Measurements from ENCODE around the gene MCU. TPM values are rescaled to one million over a fixed set of nuclear protein-coding genes. Genes with fewer than 3 reads are reported as not detected.

MCU gene
- total RNA-seq, 1 donor from 2014 or later, result 20.3 TPM

DNA sequence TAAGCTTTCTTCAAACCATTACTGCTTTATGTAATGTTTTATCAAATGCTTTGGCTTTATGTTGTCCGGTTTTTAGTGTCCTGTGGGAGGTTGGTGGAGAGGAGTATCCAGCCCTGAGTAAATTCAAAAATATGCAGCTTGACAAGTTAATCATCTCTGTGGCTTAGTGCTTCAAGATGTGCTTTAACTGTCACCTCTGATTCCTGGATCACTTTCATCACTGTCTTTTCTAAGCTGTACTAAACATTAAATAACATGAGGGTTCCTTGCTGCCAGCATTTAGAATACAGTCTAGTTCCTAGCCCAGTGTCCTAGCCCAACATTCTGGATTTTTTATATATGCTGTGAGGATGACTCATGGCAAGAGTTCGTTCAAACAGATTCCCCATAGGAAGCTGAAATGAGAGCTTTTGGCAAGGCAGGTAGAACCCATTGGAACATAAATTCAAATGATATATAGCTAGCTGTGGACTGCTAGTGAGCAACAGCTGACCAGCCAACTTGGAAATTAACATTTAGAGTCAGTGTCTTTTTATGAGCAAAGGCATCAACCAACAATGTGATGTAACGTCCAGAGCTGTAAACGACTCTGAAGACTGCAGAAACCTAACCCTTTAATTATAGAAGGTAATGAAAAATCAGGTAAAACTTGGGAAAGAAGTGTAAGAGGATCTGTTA is 120.9 kb downstream of the MCU start:
- Histone ChIP-seq H3K36me3 (no peaks in the 10 kb centered on the region), H3K27ac (replicated peaks) (no peak overlapping the region), H3K4me1 (peaks cover 13% of the 10 kb centered on the region), H3K27me3 (ENCODE audit: low read depth) (no peaks in the 10 kb centered on the region), H3K9me3 (replicated peaks) (no peaks in the 10 kb centered on the region), H3K4me3 (no peak overlapping the region)
- intact Hi-C loops (cut with micrococcal nuclease), result no loop called here
- TF ChIP-seq, protein P1, sequence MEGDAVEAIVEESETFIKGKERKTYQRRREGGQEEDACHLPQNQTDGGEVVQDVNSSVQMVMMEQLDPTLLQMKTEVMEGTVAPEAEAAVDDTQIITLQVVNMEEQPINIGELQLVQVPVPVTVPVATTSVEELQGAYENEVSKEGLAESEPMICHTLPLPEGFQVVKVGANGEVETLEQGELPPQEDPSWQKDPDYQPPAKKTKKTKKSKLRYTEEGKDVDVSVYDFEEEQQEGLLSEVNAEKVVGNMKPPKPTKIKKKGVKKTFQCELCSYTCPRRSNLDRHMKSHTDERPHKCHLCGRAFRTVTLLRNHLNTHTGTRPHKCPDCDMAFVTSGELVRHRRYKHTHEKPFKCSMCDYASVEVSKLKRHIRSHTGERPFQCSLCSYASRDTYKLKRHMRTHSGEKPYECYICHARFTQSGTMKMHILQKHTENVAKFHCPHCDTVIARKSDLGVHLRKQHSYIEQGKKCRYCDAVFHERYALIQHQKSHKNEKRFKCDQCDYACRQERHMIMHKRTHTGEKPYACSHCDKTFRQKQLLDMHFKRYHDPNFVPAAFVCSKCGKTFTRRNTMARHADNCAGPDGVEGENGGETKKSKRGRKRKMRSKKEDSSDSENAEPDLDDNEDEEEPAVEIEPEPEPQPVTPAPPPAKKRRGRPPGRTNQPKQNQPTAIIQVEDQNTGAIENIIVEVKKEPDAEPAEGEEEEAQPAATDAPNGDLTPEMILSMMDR (IDR thresholded peaks at IDR 0.05; ENCODE audit: borderline replicate concordance), result no peak
- no peak for DNase-seq

DNA sequence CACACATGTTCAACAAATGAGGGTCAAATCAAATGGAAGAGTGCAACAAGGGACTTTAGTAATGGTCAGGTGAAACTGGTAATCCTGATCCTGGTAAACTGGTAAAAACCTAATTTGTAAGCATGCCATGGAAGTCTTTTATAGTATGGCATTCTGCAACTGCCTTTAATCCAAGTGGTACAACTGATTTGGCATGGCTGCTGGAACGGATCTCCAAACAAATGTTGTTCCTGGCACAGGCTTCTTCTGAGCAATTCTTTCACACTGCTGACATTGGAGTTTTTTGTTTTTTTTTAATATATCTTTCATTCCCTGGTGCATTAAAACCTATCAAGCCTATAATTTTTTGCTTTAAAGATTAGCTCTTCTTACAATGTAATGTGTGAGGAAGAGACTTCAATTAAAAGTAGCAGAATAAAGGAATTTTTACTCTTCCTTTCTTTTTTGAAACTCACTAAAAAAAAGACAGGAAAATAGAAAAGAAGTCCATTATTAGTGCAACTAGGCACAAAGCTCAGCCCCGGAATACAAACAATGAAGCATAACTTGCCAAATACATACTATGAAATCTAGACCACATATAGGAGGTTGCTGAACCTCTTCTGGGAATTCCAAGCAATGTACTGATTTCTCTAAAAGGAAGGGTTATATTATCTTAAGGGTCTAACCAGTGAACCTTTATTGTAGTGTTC is 122.3 kb downstream of the MCU start:
- no peak for DNase-seq
- H3K27ac ChIP-seq (replicated peaks), result no peak overlapping the region

DNA sequence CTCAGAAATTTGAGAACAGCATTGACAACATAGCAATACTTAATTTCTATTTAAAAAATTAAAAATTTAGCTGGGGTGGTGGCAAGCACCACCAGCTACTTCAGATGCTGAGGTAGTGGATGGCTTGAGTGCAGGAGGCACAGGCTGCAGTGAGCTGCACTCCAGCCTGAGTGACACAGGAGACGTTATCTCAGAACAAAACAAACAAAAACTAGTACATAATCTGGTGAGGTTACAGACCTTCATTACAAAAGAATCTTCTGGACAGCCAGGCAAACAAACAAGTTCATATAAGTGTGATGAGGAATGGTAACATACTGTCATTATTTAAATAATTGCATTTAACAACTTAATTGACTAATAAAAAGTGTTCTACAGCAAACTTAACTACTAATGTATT is 124.6 kb downstream of the MCU start:
- Histone ChIP-seq H3K36me3 (no peaks in the 10 kb centered on the region), H3K4me3 (no peak overlapping the region), H3K27ac (replicated peaks) (no peak overlapping the region), H3K27me3 (ENCODE audit: low read depth) (no peaks in the 10 kb centered on the region), H3K4me1 (peaks cover 13% of the 10 kb centered on the region), H3K9me3 (replicated peaks) (no peaks in the 10 kb centered on the region)
- intact Hi-C loops (cut with micrococcal nuclease), result no loop called here
- TF ChIP-seq, protein P1 (IDR thresholded peaks at IDR 0.05; ENCODE audit: borderline replicate concordance), result no peak
- DNase-seq, result no peak

More for the DNA sequence above, 122.3 kb downstream of the MCU start:
- Histone ChIP-seq H3K9me3 (replicated peaks) (no peaks in the 10 kb centered on the region), H3K4me1 (peaks cover 13% of the 10 kb centered on the region), H3K4me3 (no peak overlapping the region), H3K27me3 (ENCODE audit: low read depth) (no peaks in the 10 kb centered on the region), H3K36me3 (no peaks in the 10 kb centered on the region)
- TF ChIP-seq, protein P1 (IDR thresholded peaks at IDR 0.05; ENCODE audit: borderline replicate concordance), result no peak
- intact Hi-C loops (cut with micrococcal nuclease), result no loop called here

DNA sequence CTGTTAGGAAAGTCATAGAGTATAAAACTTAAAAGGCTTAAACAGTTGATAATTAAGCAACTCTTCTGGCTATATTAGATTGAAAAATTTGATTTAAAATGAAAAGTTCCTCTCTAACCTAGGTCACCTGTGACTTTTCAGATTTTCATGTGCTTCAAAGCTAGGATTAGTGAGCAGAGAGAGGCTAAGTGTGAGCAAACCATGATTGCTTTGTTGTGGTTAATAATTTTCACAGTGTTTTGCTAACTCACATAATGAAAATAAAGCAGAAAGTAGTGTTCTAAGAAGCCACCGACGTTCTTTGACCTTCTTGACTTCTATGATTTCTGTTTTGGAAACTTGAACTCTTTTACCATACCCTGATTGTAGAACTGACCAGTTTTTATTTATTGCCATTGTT is 126.1 kb downstream of the MCU start:
- Histone ChIP-seq H3K27ac (replicated peaks) (no peak overlapping the region), H3K36me3 (no peaks in the 10 kb centered on the region), H3K4me3 (no peak overlapping the region), H3K9me3 (replicated peaks) (peaks cover 9% of the 10 kb centered on the region), H3K4me1 (peaks cover 13% of the 10 kb centered on the region), H3K27me3 (ENCODE audit: low read depth) (no peaks in the 10 kb centered on the region)
- TF ChIP-seq, protein P1 (IDR thresholded peaks at IDR 0.05; ENCODE audit: borderline replicate concordance), result no peak
- DNase-seq, result no peak
- intact Hi-C loops (cut with micrococcal nuclease), result no loop called here

DNA sequence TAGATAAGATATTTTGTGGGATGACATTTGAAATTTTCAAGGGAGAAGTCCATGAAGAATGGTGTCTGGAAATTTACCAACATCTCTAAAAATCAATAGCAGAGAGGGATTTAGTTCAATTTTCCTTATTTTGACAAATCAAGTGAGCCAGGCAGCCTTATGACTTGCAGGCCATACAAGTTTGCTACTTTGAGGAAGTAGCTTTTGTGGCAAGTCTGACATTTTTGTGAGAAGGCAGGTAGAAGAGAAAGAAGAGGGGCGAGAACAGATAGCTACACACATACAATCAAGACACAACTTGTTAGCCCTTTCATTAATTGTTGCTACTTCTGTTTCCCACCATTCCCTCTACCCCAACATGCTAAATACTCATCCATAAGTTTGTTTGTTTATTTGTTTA is 127.1 kb downstream of the MCU start:
- no peak for DNase-seq
- peaks cover 9% of the 10 kb centered on the region for H3K9me3 ChIP-seq (replicated peaks)
- no peaks in the 10 kb centered on the region for H3K27me3 ChIP-seq (ENCODE audit: low read depth)
- intact Hi-C loops (cut with micrococcal nuclease), result no loop called here
- H3K36me3 ChIP-seq, result no peaks in the 10 kb centered on the region
- H3K4me1 ChIP-seq, result peaks cover 7% of the 10 kb centered on the region
- no peak overlapping the region for H3K27ac ChIP-seq (replicated peaks)
- TF ChIP-seq, protein P1 (IDR thresholded peaks at IDR 0.05; ENCODE audit: borderline replicate concordance), result no peak
- H3K4me3 ChIP-seq, result no peak overlapping the region

Data from left ventricle myocardium inferior (tissue), 1 donor.